Stimulated activated CD4-positive, alpha-beta T cell treated with anti-CD3 and anti-CD28 coated beads, Interleukin-2, amount 100 ng/mL, for 48 hours (primary cell): ENCODE results near the gene SIK3.

Experiments used
- DNase-seq, 2 donors: peaks; one replicate each; pipeline ENCODE4 v3.0.0-alpha.2; 2020

Gene SIK3

GRCh38 chr11:116888884-116889549 lies 209.2 kb downstream of the SIK3 start:
- DNase-seq: no peak

DNA sequence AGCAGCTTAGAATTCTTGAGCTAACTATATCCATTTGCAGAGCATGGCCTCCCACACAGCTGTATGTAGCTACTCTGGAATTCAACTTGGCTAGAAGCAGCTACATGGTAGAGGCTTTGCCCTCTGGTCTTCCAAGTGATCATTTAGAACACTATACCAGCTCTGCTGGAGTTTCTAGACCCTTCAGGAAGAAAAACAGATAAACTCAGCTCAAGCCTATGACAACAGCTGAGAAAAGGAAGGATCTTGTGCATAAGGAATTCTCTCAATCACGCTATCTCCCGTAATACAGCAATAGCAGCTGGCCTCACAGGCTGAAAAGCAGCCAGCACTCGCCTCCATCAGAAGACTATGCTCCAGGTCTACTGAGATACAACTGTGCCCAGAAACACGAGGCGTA lies 210.2 kb downstream of the SIK3 start:
- DNase-seq: no peak

DNA sequence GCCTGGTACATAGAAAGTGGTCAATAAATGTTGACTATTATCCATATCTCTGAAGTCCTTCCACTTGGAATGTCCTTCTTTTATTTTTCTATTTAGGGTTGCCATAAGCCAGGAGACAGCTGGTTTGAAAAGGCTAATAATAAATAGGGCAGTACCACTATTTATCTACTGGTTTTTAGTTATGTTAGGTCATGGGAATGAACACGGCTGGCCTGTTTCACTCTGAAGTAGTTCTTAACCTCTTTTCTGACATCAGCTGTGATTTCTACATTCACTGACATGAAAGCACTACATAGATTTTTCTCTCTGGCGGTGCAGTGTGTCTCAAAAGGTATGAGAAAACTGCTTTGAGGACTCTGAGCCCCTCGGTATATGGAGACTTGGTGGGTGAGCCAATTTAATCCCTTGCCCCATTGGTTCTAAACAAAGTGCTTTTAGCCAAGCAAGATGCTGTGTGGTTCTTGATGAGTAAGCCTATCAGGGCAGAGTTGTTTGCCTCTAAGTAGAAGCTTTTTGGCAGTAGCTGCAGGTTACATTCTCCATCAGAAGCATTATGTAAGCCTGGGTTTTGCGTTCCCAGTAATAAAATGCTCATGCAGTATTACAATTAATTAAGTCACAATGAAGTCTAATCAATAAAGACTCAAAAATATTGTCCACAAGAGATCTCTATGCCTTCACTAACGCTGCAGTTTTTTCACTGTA lies 212.1 kb downstream of the SIK3 start:
- no peak for DNase-seq

- peak in 1 of 2 donors; percentile 4 for DNase-seq
Measured at GRCh38 chr11:116882386-116882785, 215.8 kb downstream of the SIK3 start.

DNA sequence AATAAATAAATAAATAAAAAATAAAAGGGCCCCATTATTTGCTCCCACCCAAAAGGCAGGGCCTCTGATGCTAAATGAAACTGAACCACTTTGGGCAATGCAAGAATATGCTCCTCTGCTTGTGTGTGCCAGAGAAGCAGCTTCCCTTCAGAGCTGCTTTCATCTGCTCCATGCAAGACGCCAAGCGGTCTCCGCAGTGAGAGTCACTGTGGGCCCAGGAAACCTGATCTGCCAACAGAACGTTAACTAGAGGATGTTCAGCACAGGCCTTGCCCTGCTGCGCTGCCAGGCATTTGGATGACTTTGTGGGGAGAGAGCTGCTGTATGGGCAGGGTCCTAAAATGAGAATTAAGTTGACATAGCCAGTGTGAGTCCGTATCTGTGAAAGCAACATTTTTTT lies 217.1 kb downstream of the SIK3 start:
- DNase-seq: no peak

DNA sequence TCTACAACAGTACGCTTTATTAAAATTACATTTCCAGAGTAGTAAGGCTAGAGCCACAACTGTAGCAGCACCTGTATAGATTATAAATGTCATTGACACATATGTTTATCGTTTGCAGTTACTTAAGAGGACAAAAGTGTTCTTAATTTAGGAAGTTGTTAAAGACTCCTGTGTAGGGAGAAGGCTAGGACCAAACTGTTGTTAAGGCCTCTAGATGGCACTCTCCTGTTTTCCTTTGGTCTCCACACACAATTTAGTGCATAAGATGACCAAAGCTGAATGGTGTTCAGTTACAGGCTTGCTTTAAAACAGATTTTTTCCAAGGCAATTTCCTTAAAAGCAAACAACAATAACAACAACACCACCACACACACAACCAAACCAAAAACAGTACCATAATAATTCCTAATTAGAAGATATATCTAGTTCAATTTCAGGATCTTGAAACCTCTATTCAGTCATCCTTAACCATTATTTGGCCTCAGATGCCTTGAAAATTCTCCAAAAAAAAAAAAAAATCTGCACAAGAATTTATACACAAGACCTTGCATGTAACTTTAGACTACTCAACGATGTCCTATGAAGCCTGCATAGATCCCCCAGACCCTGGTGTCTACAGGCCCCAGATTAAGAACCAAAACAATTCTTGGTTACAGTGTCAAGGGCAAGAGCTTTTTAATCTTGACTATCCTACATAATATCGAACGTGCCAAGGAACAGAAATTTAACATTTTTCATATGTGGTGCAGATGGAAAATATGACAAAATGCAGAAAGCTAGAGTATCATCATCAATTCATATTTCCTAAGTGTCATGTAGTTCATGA lies 218.2 kb downstream of the SIK3 start:
- DNase-seq: no peak

DNA sequence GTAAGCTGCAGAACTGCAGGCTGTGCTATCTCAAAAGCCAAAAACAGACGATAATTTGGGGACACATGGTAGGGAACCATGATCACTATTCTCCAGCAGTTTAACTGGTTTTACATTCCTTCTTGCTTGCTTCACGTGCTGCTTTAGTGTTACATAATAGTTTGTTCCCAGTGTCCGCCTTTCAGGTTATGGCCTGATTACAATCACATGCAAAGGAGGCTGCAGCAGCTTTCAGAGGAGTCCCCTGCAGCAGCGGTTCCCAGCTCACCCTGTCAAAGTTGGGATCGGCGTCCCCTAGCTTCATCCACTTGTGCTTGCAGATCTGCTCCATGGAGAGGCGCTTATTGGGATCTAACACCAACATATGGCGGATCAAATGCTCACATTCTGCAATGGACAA lies 221.6 kb downstream of the SIK3 start:
- no peak for DNase-seq

GRCh38 chr11:116875194-116875593 lies 223.0 kb downstream of the SIK3 start:
- DNase-seq: no peak

- DNase-seq: no peak
Measured at GRCh38 chr11:116874251-116874650, 224.0 kb downstream of the SIK3 start.

- DNase-seq: no peak
Measured at GRCh38 chr11:116873381-116873780, 224.8 kb downstream of the SIK3 start.

DNA sequence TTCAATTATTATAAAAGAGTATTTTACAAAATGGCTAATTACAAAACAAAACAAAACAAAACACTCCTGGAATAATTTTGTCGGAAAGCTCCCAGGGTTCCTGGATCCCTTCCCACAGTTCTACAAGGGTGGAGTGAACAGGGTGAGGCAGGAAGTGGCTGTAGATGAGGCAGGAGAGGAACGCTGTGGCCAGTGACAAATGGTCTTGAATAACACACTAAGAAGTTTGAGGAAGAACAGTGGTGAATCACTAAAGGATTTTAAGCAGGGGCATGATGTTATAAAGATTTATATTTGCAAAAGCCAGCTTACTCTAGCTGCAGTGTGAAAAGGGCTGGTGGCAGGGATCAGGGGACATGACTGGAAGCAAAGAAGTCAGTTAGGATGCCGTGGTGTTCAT lies 227.0 kb downstream of the SIK3 start:
- DNase-seq: no peak

- no peak for DNase-seq
Measured at GRCh38 chr11:116870054-116870453, 228.2 kb downstream of the SIK3 start.

DNA sequence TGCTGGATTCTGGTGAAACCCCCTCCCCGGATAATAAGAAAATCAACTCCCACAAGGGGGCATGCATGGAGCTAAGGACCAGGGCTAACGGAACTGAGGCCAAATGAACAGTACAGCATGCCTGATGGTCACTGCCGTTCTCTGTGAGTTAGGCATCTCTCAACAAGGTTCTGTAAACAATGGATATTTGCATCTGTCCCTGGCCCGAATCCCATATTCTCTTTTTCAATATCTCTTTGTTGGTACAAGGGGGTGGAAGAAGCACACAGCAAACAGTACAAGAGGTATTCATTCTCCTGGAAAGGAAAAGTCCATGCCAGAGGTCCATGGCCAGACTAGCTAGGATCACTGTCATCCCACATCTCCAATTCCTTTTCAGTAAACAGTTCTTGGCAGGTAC lies 228.6 kb downstream of the SIK3 start:
- DNase-seq: no peak

- no peak for DNase-seq
Measured at GRCh38 chr11:116868066-116868465, 230.2 kb downstream of the SIK3 start.

DNA sequence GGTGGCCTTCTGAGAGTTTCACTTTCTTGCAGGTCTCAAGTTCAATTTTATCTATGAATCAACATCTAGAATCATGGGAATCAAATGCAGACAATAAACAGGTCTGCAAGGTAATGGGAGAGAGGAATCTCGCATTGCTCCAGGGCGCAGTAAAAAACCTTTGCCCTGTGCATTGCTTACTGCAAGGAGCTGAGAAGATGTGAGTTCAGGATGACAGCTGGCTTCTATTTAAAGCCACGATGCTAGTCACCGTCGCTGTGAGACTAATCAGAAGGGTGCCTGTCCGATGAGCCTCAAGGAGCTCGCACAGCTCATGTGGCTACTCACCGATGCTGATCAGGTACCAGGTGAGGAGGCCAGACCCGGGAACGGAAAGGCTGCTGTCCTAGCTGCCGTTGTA lies 230.6 kb downstream of the SIK3 start:
- DNase-seq: no peak

GRCh38 chr11:116866804-116867455 lies 231.3 kb downstream of the SIK3 start:
- no peak for DNase-seq

DNA sequence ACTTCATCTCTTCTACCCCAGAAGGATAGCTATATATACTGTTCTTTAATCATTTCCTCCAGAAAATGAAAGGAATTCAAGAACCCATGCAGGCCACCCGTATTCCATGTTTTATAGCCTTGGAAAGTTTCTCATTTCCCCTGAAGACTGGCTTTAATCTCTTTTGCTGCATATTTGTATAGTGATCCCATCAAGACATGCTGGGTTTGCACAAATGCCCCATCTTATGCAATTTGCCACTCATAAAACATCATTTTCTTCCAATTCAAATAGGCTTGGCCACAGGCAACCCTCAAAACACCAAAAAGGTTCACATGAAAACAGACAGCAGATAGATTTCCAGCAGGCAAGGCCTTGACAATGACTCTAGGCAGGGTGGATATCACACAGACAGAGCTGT lies 232.5 kb downstream of the SIK3 start:
- DNase-seq: no peak

DNA sequence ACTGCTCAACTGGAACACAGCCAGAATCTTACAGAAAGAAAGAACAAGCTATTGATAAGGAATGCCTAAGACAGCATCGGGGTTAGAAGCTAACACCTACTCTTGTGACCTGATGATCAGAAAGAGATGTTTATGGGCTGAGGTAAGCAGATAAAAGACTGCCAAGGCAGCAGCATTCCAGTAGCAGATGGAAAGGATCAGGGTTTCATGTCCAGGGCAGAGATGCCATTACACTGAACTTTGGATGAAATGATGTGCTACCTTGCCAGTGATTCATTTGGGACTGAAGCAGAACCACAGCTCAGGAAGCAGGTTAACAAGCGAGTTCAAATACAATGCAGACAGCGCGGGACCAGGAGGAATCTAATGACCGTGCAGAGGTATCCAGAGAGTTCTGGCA lies 233.7 kb downstream of the SIK3 start:
- DNase-seq: no peak

GRCh38 chr11:116862951-116863350 lies 235.3 kb downstream of the SIK3 start:
- DNase-seq: no peak

GRCh38 chr11:116862185-116862584 lies 236.0 kb downstream of the SIK3 start:
- no peak for DNase-seq

DNA sequence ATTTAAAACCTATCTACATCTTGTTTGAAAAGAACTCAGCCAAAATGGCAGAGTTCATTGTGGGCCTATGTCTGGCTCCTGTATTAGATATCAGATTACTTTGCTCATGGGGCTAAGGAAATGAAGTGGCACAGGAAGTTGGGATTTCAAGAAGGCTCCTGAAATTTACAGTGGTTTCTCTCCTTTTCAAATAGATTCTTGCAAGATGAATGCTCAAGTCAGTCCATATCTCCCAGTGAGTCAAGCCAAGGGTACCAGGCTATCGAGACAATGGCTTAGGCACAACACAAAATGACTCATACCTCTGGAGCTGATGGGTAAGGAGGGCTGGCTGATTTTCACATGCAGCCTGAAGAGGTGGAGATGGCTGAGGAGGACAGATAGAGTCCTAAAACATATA lies 236.7 kb downstream of the SIK3 start:
- no peak for DNase-seq

GRCh38 chr11:116860303-116860702 lies 237.9 kb downstream of the SIK3 start:
- no peak for DNase-seq

DNA sequence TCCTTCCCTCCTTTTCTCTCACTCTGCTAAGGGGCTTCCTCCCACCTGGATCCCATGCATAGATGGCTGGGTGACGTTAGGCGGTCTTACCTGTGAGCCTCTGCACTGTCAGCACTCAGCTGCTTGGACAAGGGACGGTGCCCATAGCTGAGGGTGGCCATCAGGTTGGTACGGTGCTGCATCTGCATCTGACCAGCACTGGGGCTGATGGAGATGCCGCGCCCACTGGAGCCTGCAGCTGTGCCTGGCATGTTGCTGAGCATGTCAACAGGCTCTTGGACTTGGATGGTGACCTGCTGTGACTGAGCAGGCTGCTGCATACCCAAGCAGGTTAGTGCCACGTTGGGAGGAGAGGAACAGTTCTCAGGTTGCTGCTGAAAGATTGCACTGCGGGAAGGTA lies 239.1 kb downstream of the SIK3 start:
- DNase-seq: no peak
